NCI-H510A (cell line): ENCODE measurements around the gene KRTAP1-5.
"Not testable (repeated sequence)": the region's sequence is repeated elsewhere in the genome, so short reads cannot be mapped to it uniquely, and the experiment has no call there.

ENCODE experiments used
- DNase-seq: peaks from one replicate; lab custom pipeline; 2025; lab: John Stamatoyannopoulos, UW

The KRTAP1-5 gene, protein sequence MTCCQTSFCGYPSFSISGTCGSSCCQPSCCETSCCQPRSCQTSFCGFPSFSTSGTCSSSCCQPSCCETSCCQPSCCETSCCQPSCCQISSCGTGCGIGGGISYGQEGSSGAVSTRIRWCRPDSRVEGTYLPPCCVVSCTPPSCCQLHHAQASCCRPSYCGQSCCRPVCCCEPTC

DNA sequence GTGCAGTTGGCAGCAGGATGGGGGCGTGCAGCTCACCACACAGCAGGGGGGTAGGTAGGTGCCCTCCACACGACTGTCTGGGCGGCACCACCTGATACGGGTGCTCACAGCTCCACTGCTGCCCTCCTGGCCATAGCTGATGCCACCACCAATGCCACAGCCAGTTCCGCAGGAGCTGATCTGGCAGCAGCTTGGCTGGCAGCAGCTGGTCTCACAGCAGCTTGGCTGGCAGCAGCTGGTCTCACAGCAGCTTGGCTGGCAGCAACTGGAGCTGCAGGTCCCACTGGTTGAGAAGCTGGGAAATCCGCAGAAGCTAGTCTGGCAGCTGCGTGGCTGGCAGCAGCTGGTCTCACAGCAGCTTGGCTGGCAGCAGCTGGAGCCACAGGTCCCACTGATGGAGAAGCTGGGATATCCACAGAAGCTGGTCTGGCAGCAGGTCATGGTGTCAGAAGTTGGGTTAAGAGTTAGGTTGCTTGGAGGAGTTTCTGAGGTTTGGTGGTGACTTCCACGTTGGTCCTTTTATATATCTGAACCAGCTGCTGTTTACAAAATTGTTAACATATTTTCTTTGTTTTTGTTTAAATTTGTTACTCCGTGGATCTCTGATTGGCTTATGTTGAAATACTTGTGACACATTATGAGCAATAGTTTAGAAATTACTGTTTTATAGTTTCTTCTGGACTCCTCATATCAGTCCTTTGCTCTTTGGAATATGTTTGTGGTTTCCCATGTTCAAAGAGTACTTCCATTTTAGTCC, at the start of gene KRTAP1-5:
Gene KRTAP1-5, minus strand, starts transcription at position 494 of the 757 bp plus-strand sequence. Its CDS starts 53 bp downstream, at position 441.
- no peak for DNase-seq

DNA sequence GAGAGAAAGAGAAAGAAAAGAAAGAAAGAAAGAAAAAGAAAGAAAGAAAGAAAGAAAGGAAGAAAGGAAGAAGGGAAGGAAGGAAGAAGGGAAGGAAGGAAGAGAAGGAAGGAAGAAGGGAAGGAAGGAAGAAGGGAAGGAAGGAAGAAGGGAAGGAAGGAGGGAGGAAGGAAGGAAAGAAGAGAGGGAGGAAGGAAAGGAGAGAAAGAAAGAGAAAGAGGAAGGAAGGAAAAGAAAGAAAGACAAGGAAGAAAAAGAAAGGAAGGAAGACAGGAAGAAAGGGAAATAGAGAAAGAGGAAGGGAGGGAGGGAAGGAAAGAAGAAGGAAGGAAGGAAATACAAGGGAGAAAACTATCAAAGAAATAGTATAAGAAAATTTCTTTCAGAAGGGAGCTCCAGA, 49.8 kb upstream of the KRTAP1-5 start:
- DNase-seq: no peak

DNA sequence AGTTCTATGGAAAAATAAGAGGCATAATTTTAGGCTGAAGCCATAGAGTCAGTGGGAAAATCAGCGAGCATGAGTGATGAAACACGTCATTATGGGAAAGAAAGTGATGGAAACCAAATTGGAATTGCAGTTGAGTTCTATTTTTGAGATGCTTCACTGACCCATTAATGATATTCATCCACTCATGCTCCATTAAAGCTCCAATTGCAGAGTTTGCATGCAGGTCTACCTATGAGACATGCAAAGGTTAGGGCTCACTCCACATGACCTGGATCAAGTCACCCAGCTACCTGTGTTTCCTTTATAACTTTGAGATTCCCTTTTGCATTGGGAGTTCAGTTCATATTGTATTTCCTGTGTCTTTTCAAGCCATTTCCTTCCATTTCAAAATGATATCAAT, 46.7 kb upstream of the KRTAP1-5 start:
- DNase-seq: no peak

DNA sequence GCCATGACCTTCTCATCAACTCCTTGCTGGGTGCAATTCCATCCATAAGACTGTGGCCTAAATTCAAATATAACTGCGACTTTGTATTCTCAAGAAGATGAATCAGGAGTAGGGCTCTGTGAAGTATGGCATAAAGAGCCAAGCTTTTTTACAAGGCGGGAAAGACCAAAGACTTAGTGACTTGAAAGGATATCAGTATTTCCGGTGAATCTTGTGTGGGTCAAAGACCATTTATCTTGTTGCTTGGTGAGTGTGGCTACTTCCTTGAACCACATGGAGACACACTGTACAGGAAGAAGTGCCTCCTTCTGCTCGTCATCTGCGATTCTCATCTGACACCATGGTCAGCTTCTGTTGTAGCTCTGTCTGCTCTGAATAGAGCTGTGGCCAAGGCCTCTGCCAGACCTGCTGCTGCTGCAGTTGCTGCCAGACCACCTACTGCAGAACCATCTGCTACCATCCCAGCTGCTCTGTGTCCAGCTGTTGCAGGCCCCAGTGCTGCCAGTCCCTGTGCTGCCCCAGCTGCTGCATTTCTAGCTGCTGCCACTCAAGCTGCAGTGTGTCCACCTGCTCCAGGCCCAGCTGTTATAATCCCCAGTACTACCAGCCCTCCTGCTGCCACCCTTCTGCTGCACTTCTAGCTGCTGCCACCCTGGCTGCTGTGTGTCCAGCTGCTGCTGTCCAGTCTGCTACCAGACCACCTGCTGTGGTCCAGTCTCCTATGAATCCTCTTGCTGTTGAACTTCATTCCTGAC, 44.8 kb upstream of the KRTAP1-5 start:
- DNase-seq: no peak

DNA sequence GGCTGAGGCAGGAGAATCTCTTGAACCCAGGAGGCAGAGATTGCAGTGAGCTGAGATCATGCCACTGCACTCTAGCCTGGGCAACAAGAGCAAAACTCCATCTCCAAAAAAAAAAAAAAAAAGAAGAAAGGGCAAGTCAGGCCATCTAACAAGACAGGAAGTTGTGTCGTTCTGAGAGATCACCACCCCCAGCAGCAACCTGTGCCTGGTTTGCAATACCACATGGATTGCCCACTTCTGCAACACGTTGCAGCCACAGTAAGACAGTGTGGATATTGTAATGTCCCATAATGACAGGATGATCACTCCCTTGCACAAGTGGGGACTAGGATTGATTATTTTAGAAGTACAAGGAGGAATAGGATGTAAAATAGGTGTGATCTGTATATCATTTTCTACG, 42.0 kb upstream of the KRTAP1-5 start:
- DNase-seq: no peak

DNA sequence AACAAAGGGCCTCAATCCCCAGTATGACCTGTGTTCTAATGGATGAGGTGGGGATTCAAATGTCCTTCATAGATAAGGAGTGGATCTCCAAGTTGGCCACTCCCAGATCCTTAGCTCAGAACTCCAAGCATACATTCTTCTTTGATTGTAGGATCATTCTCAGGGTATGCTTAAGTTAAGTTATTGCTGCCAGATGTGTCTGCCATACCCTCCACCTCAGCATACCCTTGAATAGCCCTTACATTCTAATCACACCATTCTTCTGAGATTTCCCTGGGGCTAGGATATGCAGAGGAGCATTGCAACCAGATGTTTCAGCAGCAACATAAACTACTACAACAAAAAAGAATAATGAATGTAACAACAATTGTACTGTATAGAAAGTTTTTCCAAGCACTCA, 40.3 kb upstream of the KRTAP1-5 start:
- DNase-seq: no peak

DNA sequence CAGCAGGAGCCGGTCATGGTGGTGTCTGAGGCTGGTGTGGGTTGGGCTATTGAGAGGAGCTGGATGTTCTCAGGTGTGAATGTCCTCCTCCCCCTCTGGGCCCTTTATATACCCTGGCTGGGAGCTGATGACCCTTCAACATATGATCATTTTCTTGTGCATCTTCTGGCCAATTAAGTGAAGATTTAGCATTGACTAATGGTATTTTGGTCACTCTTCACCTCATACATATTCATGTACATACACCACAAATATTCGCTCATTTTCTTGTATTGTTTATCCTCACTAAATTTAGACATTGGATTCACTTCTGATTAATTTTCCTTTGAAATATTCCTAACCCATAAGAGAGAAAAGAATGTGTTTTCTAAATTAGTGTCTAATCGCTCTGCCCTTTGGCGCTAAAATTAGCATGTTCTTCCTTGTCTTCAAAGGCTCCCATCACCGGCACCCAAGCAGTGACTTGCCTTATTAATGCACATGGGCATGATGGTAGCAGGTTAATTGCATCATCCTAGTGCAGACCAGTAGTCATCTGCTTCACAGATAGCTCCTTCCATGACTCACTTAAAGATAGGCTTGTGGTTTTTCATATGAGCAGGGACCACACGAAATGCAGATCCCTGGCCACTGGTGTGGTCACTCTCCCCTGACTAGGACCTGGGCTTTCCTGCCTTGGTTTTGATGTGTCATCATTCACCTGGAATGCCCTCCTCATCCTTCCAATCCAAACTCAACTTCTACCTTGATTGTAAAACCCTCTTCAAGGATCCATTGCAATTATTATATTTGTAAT, 39.0 kb upstream of the KRTAP1-5 start, which contains the start of gene KRTAP2-4:
Gene KRTAP2-4, minus strand, starts transcription at position 51 of the 796 bp plus-strand sequence. Its CDS starts 34 bp downstream, at position 17.
- DNase-seq: no peak

DNA sequence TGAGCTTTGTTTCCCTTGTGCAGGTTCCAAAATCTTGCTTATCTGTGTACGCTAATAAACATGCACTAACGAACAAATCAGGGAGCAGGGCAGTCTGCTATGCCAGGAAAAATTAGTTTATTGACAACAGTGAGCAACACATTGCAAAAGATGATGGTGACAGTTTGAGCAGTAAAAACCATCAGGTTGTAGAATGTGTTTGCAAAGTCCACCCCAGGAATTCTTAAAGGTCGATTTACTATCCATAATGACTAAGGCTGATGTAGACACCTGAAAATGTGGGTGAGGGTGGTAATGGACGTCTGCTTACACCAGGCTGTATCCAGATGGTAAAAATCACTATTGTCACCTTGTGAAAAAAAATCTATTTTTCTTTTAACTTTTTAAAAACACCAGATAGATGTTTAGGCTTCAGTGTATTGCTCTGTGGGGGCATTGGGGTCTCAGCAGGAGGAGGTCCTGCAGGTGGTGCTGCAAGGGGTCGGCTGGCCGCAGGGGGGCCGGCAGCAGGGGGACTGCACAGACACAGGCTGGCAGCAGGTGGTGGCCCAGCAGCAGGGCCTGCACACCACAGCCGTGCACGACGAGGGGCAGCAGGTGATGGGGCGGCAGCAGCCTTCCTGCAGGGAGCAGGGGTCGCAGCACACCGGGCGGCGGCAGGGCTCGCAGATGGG, 38.1 kb upstream of the KRTAP1-5 start:
- DNase-seq: not testable (repeated sequence)

DNA sequence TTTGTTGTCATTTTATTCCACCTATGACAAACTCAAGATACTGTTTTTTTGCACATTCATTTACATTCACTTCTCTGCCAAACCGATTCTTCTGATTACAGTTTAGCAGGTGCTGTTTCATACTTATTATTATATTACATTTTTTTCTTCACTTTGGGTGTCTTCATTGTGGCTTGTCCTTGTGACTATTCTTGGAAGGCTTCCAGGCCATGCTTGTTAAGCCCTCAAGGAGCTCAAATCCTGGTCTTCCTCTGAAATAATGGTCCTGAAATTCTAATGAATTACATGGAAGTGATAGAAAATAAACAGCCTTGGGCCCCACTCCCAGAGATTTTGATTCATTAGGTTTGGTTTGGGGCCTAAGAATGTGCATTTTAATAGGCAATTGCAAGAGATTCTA, 37.3 kb upstream of the KRTAP1-5 start:
- DNase-seq: no peak

DNA sequence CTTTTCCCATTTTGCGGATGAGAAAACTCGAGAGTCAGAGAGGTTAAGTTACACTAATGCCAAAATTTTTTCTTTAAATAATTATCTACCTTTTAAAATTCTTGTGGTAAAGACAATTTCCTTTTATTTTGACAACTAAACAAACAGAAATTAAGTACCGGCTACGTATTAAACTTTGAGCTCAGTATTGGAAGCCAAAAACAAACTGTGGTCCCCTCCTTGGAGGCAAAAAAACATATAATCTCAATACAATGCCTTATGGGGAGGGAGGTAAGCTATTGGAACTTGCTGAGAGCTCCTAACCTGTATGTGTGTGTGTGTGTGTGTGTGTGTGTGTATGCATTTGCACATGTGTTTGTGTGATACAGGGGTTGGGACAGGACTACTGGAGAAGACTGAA, 36.4 kb upstream of the KRTAP1-5 start:
- no peak for DNase-seq

DNA sequence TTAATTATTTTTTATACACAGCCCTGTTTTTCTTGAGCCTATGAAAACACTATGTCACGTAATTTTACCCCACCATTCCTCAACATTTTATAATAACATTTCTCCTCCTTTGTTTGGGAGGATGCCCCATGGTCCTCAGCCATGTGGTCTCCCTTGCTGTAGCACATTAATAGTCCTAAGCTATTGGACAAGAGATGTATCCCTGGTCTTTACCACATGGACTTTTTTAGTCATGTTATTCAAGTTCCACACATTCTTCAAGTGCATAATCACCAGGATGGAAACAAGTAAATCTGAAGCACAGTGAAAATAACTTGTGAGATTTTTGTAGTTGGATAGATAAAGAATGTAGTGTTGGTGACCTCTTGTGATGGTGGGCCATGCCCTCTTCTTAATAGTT, 35.0 kb upstream of the KRTAP1-5 start:
- no peak for DNase-seq

DNA sequence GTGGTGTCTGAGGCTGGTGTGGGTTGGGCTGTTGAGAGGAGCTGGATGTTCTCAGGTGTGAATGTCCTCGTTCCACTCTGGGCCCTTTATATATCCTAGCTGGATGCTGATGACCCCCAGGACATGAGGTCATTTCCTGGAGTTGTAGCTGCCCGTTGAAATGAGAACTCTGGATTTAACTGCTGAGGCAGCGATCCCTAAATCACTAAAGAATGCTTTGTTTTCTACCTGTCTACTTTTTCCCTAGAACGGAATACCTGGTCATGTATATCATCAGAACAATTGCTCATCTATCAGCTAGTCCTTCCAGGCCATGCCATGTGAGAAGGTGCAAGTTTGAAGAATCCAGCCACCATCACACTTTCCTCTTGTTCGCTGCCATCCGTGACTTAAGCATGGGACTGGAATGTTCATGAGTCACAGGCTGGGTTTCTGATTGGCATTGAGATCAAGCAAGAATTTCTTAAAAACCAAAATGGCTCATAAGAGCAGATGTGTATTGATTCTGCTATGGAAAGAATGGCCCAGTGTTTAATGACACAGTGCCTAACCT, 33.1 kb upstream of the KRTAP1-5 start, which contains the start of gene KRTAP2-3:
Gene KRTAP2-3, minus strand, starts transcription at position 63 of the 553 bp plus-strand sequence. CDS start 64 bp downstream, outside the sequence.
- DNase-seq: no peak

DNA sequence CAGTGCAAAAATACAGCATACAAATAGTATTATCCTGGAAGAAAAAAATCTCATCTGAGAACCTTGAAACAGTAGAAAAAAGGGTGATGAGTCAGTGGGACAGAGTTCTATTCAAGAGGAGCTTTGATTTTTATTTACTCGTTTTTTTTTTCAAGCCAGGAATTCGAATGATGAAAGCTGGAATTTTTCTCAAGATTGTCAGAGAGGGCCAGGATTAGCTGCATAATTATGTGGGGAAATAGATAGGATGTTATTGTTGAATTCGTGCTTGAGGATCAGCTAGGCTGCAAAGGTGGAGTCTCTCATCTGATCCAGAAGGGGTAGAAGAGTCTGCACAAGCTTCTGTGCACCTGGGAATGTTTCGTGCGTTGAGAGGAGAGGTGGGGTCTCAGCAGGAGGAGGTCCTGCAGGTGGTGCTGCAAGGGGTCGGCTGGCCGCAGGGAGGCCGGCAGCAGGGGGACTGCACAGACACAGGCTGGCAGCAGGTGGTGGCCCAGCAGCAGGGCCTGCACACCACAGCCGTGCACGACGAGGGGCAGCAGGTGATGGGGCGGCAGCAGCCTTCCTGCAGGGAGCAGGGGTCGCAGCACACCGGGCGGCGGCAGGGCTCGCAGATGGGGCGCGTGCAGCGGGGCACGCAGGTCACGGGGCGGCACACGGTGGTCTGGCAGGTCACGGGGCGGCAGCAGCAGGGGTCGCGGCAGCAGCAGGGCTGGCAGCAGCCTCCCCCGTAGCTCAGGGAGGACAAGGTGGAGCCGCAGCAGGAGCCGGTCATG, 32.5 kb upstream of the KRTAP1-5 start:
- DNase-seq: not testable (repeated sequence)

DNA sequence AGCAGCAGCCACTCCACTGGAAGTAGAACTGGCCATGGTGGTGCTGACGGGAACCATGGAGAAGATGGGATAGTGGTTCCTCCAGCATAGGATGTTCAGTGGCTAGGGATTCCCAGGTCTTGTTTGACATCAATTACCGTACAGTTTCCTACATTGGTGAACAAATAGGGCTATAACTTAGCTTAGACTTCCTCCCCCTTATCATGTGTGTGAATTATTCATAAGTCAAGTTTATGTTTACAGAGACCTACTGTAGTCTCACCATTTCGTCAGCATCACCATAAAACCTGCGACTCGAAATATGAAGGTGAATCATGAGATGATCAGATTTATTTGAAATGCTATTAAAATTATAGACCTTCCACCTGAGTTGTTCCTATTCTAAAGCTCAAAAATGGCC, 31.7 kb upstream of the KRTAP1-5 start:
- DNase-seq: no peak

DNA sequence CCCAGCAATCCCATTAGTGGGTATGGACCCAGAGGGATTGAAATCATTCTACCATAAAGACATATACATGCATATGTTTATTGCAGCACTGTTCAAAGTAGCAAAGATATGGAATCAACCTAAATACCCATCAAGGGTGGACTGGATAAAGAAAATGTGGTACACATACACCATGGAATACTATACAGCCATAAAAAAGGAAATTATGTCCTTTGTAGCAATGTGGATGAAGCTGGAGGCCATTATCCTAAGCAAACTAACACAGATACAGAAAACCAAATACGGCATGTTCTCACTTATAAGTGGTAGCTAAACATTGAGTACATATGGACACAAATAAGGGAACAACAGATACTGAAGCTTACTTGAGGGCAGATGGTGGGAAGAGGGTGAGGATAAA, 30.5 kb upstream of the KRTAP1-5 start:
- no peak for DNase-seq

DNA sequence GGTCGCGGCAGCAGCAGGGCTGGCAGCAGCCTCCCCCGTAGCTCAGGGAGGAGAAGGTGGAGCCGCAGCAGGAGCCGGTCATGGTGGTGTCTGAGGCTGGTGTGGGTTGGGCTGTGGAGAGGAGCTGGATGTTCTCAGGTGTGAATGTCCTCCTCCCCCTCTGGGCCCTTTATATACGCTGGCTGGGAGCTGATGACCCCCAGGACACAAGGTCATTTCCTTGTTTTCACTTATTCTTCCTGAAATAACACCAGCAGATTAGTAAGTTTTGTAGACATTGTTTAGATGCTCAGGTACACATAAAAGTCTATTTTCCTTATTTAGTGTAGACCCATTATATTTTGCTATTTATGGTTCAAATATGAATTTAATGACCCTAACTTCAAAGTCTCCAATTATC, 28.1 kb upstream of the KRTAP1-5 start, which contains the start of gene KRTAP2-2:
Gene KRTAP2-2, minus strand, starts transcription at position 101 of the 400 bp plus-strand sequence. Its CDS starts 19 bp downstream, at position 82.
- not testable (repeated sequence) for DNase-seq

DNA sequence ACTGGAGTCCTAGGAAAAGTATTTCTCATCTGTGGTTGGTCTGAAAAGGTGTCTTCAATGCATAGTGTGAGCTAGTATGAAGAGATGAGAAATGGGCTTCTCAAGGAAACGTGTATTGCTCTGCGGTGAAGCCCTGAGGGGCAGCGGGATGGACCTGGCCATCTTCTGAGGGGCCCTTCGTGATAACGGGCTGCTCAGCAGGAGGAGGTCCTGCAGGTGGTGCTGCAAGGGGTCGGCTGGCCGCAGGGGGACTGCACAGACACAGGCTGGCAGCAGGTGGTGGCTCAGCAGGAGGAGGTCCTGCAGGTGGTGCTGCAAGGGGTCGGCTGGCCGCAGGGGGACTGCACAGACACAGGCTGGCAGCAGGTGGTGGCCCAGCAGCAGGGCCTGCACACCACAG, 27.5 kb upstream of the KRTAP1-5 start:
- not testable (repeated sequence) for DNase-seq

DNA sequence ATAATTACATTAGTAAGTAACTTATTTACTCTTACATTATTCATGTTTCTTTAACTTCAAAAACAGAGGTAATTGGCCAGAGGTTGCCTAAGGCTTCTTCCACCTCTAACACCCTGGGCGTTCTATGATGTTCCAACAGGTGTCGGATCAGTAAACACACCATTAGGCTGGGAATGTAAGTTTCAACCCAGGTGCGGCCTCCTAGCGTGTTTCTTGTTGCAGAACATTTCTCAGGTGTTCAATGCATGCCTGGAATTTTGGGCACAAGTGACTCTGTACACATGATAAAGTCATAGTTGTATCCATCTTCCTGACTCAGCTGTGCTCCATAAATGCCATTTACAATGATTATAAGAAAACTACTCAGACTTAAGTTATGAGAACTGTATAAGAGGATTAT, 27.0 kb upstream of the KRTAP1-5 start:
- no peak for DNase-seq

DNA sequence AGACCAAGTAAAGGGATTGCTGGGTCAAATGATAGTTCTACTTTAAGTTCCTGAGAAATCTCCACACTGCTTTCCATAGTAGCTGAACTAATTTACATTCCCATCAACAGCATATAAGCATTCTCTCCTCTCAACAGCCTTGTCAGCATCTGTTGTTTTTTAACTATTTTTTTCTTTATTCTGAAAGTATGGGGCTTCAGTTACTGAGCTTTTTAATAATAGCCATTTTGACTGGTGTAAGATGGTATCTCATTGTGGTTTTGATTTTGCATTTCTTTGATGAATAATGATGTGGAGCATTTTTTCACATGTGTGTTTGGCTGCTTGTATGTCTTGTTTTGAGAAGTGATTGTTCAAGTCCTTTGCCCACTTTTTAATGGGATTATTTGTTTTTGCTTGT, 25.6 kb upstream of the KRTAP1-5 start:
- DNase-seq: no peak

DNA sequence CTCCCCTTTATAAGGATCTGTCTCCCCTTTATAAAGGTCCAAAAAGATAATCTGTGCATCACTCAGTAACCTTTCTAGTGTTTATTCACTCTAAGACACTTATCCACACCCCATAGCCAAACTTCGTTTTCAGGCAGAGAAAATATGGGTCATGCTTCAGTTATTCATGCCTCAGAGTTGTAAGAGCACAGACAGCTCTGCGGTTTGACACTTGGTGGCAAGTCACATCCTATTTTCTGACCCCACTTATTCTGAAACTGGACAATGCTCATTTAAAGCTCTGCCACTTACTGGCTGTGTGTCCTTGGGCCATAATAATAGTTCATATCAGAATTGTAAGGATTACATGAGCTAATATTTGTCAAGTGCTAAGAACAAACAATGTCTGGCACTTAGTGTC, 22.1 kb upstream of the KRTAP1-5 start:
- DNase-seq: no peak
